Hematopoietic multipotent progenitor cell (in vitro differentiated cells): ENCODE measurements around the gene ADGRG1. TPM values are rescaled to one million over a fixed set of nuclear protein-coding genes. Genes with fewer than 3 reads are reported as not detected.
"Not testable (repeated sequence)": the region's sequence is repeated elsewhere in the genome, so short reads cannot be mapped to it uniquely, and the experiment has no call there.

Experiments used
- DNase-seq, 3 donors: peaks; one replicate each; pipeline ENCODE4 v3.0.0-alpha.2; 2011 to 2015; ENCODE audit warnings: low read depth in 2 of 3, low spot score in 2 of 3
- total RNA-seq: library from RNA; depleted of rRNA; stranded (reverse); fragments of >200 nt; gene quantifications from one replicate; pipeline ENCODE4 v1.2.3, GENCODE V29; 2012

The ADGRG1 gene
- total RNA-seq: 93.2 TPM

- DNase-seq: peak in 2 of 3 donors; percentile 95
These were observed at the start of gene ADGRG1 for GRCh38 chr16:57628008-57628781. TSS of gene ADGRG1 (plus strand) at chr16:57628630. CDS start at chr16:57650288, 21,658 bp downstream.

GRCh38 chr16:57579361-57579665, 49.1 kb upstream of the ADGRG1 start:
- DNase-seq: no peak

- DNase-seq: no peak
These were observed 43.3 kb upstream of the ADGRG1 start for GRCh38 chr16:57585051-57585687.

- no peak for DNase-seq
These were observed 39.6 kb upstream of the ADGRG1 start for GRCh38 chr16:57588831-57589230.

GRCh38 chr16:57589374-57589773, 39.1 kb upstream of the ADGRG1 start:
- no peak for DNase-seq

GRCh38 chr16:57590654-57591085, 37.8 kb upstream of the ADGRG1 start:
- no peak for DNase-seq

GRCh38 chr16:57591086-57591869, 37.2 kb upstream of the ADGRG1 start:
- peak in 2 of 3 donors; percentile 70 to 81 for DNase-seq

- DNase-seq: no peak
These were observed 36.5 kb upstream of the ADGRG1 start for GRCh38 chr16:57591870-57592485.

- DNase-seq: peak in 2 of 3 donors; percentile 86 to 94
These were observed 35.8 kb upstream of the ADGRG1 start for GRCh38 chr16:57592591-57593003.

GRCh38 chr16:57593021-57593420, 35.4 kb upstream of the ADGRG1 start:
- no peak for DNase-seq

GRCh38 chr16:57593990-57594389, 34.4 kb upstream of the ADGRG1 start:
- no peak for DNase-seq

- DNase-seq: no peak
These were observed 33.8 kb upstream of the ADGRG1 start for GRCh38 chr16:57594531-57595031.

- not testable (repeated sequence) for DNase-seq
These were observed 32.2 kb upstream of the ADGRG1 start for GRCh38 chr16:57596234-57596633.

- no peak for DNase-seq
These were observed 30.0 kb upstream of the ADGRG1 start for GRCh38 chr16:57598437-57598836.

- peak in 2 of 3 donors; percentile 38 to 46 for DNase-seq
These were observed 28.2 kb upstream of the ADGRG1 start for GRCh38 chr16:57600048-57600835.

- DNase-seq: peak in 1 of 3 donors; percentile 25
These were observed 27.4 kb upstream of the ADGRG1 start for GRCh38 chr16:57600952-57601580.

- DNase-seq: peak in 2 of 3 donors; percentile 86 to 96
These were observed 26.5 kb upstream of the ADGRG1 start for GRCh38 chr16:57601801-57602478.

GRCh38 chr16:57603115-57604024, 25.1 kb upstream of the ADGRG1 start:
- DNase-seq: no peak
